HEK293T (cell line): ENCODE results near the gene KMT2A.

Experiments
- CTCF ChIA-PET: fragments of 350-600 bp; formaldehyde crosslinking; extraction: SDS; loops from one replicate; lab custom pipeline; 2021; ENCODE audit warnings: antibody characterized with exemption, inconsistent platforms; lab: Yijun Ruan, JAX
- POLR2A ChIA-PET: fragments of 350-600 bp; formaldehyde crosslinking; extraction: SDS; loops from one replicate; lab custom pipeline; 2020; ENCODE audit warnings: antibody characterized with exemption, inconsistent platforms; lab: Yijun Ruan, JAX
- DNase-seq: peaks from one replicate; pipeline ENCODE4 v3.0.0; 2012; ENCODE audit warnings: mixed read lengths; ENCODE audit errors: extremely low spot score
- ARNT ChIP-seq: fragments of 450-650 bp; IDR thresholded peaks from 2 replicates; pipeline ENCODE4 v1.6.1; 2017; ENCODE audit warnings: mild to moderate bottlenecking
- BHLHE40 ChIP-seq: fragments of 450-650 bp; IDR thresholded peaks from 2 replicates; pipeline ENCODE4 v1.6.1; 2016; ENCODE audit warnings: mild to moderate bottlenecking, moderate library complexity, borderline replicate concordance
- CTBP1 ChIP-seq: fragments of 450-650 bp; IDR thresholded peaks from 2 replicates; pipeline ENCODE4 v1.6.1; 2016; ENCODE audit warnings: borderline replicate concordance
- ELF4 ChIP-seq: fragments of 450-650 bp; IDR thresholded peaks from 2 replicates; pipeline ENCODE4 v1.6.1; 2017; ENCODE audit warnings: antibody characterized with exemption
- FOXA1 ChIP-seq: fragments of 450-650 bp; IDR thresholded peaks from 2 replicates; pipeline ENCODE4 v1.6.1; 2016; ENCODE audit warnings: mild to moderate bottlenecking
- FOXK2 ChIP-seq: fragments of 450-650 bp; IDR thresholded peaks from 2 replicates; pipeline ENCODE4 v1.6.1; 2016; ENCODE audit warnings: mild to moderate bottlenecking
- FOXM1 ChIP-seq: fragments of 450-650 bp; IDR thresholded peaks from 2 replicates; pipeline ENCODE4 v1.6.1; 2017; ENCODE audit warnings: mild to moderate bottlenecking, borderline replicate concordance
- HDGF ChIP-seq: fragments of 450-650 bp; IDR thresholded peaks from 2 replicates; pipeline ENCODE4 v1.6.1; 2017; ENCODE audit warnings: antibody characterized with exemption, borderline replicate concordance
- L3MBTL2 ChIP-seq: fragments of 450-650 bp; conservative IDR thresholded peaks from 2 replicates; pipeline ENCODE4 v1.6.1; 2016; ENCODE audit warnings: mild to moderate bottlenecking
- LEF1 ChIP-seq: fragments of 450-650 bp; IDR thresholded peaks from 2 replicates; pipeline ENCODE4 v1.6.1; 2017; ENCODE audit warnings: mild to moderate bottlenecking, borderline replicate concordance
- NFRKB ChIP-seq: fragments of 450-650 bp; IDR thresholded peaks from 2 replicates; pipeline ENCODE4 v1.6.1; 2016; ENCODE audit warnings: mild to moderate bottlenecking, moderate library complexity
- SP1 ChIP-seq: fragments of 450-650 bp; IDR thresholded peaks from 2 replicates; pipeline ENCODE4 v1.6.1; 2017
- SUZ12 ChIP-seq: fragments of 450-650 bp; IDR thresholded peaks from 2 replicates; pipeline ENCODE4 v1.6.1; 2016; ENCODE audit warnings: mild to moderate bottlenecking
- TARDBP ChIP-seq: fragments of 450-650 bp; IDR thresholded peaks from 2 replicates; pipeline ENCODE4 v1.6.1; 2016
- ZNF384 ChIP-seq: fragments of 450-650 bp; IDR thresholded peaks from 2 replicates; pipeline ENCODE4 v1.6.1; 2016
- TF ChIP-seq, protein P1 (sequence below): fragments of 450-650 bp; IDR thresholded peaks from 2 replicates; pipeline ENCODE4 v1.6.1; 2016

Gene KMT2A

DNA sequence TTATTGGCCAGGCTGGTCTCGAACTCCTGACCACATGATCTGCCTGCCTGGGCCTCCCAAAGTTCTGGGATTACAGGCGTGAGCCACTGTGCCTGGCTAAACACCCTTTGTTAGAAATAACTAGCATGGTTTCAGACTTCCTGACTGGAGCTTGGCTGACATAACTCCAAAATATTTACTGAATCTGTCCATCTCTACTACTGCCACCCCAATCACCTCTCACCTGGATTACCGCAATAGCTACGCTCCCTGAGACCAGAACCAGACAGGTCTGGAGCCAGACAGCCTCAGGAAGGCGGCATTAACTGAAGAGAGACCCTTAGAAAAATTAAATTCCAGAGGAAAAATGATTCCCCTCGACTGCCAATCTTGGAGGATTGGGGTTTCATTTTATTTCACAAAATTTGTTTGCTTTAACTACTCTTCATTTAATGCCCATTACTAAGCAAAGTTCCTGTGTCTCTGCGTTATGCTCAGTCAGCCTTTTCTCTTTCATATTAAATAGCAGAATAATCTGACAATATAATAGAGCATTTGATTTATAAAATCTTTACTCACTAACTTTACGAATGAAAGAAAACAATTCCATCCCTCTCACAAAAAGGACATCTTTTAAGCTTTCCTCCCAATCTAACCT is 107.8 kb downstream of the KMT2A start:
- DNase-seq, result no peak
- ChIA-PET CTCF (no interaction called here), POLR2A (no interaction called here)
- no peak for TF ChIP-seq L3MBTL2

- CTCF ChIA-PET, result no interaction called here
- POLR2A ChIA-PET, result no interaction called here
- TF ChIP-seq ZNF384 (no peak), HDGF (no peak), SP1 (no peak), BHLHE40 (no peak), FOXK2 (no peak), TARDBP (no peak), ELF4 (no peak), NFRKB (no peak), L3MBTL2 (no peak), FOXM1 (no peak)
- TF ChIP-seq, protein P1, sequence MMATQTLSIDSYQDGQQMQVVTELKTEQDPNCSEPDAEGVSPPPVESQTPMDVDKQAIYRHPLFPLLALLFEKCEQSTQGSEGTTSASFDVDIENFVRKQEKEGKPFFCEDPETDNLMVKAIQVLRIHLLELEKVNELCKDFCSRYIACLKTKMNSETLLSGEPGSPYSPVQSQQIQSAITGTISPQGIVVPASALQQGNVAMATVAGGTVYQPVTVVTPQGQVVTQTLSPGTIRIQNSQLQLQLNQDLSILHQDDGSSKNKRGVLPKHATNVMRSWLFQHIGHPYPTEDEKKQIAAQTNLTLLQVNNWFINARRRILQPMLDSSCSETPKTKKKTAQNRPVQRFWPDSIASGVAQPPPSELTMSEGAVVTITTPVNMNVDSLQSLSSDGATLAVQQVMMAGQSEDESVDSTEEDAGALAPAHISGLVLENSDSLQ, result no peak
- DNase-seq, result no peak
These were observed 108.3 kb downstream of the KMT2A start for GRCh38 chr11:118544647-118545010.

DNA sequence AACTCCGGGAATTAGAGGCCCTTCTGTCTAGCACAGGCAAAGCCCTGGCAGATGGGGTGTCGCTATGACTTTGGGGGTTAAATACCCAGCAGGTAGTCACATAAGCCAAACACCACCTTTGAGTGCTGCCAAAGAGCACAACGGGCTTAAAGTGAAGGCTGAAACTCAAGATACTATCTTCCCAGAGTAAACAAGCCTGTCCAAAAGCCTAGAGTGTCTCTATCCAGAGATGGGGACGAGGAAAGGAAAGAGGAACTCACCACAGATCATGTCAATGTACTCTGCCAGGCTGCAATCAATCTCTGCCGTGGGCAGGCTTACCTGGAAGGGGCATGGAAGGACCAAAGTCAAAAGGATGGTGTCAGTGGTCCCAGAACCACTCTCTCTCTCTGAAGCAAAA is 109.2 kb downstream of the KMT2A start:
- POLR2A ChIA-PET, result no interaction called here
- CTCF ChIA-PET, result no interaction called here

DNA sequence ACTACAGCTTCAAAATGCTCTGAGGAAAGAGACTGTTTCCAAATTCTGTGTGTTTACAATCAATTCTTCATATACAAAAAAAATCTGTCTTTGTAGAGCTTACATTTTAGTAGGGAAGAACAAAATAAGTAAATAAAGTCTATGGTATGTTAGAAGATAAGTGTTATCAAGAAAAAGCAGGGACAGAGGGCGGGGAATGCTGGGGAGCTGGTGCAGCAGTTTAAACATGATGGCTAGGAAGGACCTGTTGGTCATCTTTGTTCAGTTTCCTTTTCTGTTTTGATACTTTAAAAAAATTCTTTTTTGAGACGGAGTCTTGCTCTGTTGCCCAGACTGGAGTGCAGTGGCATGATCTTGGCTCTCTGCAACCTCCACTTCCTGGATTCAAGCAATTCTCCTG is 110.8 kb downstream of the KMT2A start:
- no peak for DNase-seq
- TF ChIP-seq BHLHE40 (no peak), HDGF (no peak), SUZ12 (no peak), LEF1 (no peak), TARDBP (no peak), FOXK2 (no peak), FOXA1 (no peak), L3MBTL2 (no peak), FOXM1 (no peak), ZNF384 (no peak)
- TF ChIP-seq, protein P1, result no peak
- CTCF ChIA-PET, result no interaction called here
- POLR2A ChIA-PET, result no interaction called here

More for the DNA sequence above, 109.2 kb downstream of the KMT2A start:
- DNase-seq, result no peak
- no peak for TF ChIP-seq LEF1
- TF ChIP-seq BHLHE40, result no peak
- no peak for TF ChIP-seq FOXM1
- no peak for TF ChIP-seq SP1
- no peak for TF ChIP-seq FOXK2
- no peak for TF ChIP-seq L3MBTL2
- no peak for TF ChIP-seq ARNT
- TF ChIP-seq CTBP1, result no peak
- TF ChIP-seq, protein P1, result no peak
- no peak for TF ChIP-seq FOXA1
- no peak for TF ChIP-seq ELF4
- TF ChIP-seq HDGF, result no peak
- no peak for TF ChIP-seq SUZ12
- TF ChIP-seq NFRKB, result no peak

DNA sequence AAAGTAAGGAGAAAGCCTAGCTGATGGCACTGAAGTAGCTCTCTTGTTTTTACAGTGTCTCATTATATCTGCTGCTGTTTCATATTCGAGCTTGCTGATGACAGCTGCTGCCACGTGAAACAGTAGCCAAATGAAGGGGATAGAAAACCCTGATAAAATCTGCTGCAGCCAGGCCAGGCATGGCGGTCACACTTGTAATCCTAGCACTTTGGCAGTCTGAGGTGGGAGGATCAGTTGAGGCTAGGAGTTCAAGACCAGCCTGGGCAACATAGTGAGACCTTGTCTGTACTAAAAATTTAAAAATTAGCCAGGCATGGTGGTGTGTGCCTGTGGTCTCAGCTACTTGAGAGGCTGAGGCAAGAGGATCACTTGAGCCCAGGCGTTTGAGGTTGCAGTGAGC is 116.0 kb downstream of the KMT2A start:
- ChIA-PET POLR2A (no interaction called here), CTCF (no interaction called here)
- TF ChIP-seq SUZ12 (no peak), HDGF (no peak), L3MBTL2 (no peak), TARDBP (no peak), FOXK2 (no peak), BHLHE40 (no peak), LEF1 (no peak), CTBP1 (no peak), FOXM1 (no peak), NFRKB (no peak), ARNT (no peak), ZNF384 (no peak), FOXA1 (no peak), SP1 (no peak)
- TF ChIP-seq, protein P1, result no peak
- DNase-seq, result no peak

DNA sequence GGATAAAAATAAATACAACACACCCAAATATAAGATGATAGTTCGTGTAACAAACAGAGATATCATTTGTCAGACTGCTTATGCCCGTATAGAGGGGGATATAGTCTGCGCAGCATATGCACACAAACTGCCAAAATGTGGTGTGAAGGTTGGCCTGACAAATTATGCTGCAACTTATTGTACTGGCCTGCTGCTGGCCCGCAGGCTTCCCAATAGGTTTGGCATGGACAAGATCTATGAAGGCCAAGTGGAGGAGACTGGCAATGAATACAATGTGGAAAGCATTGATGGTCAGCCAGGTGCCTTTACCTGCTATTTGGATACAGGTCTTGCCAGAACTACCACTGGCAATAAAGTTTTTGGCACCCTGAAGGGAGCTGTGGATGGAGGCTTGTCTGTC is 124.5 kb downstream of the KMT2A start:
- POLR2A ChIA-PET, result no interaction called here
- no peak for DNase-seq
- TF ChIP-seq SP1, result no peak
- no peak for TF ChIP-seq TARDBP
- no peak for TF ChIP-seq FOXA1
- TF ChIP-seq HDGF, result no peak
- no peak for TF ChIP-seq LEF1
- TF ChIP-seq FOXK2, result no peak
- TF ChIP-seq, protein P1, result no peak
- TF ChIP-seq SUZ12, result no peak
- TF ChIP-seq FOXM1, result no peak
- no peak for TF ChIP-seq NFRKB
- TF ChIP-seq L3MBTL2, result no peak
- no peak for TF ChIP-seq BHLHE40
- TF ChIP-seq ZNF384, result no peak
- no peak for TF ChIP-seq ELF4
- CTCF ChIA-PET, result no interaction called here
